H1 (cell line): ENCODE data around the gene OXSR1. TPM values are rescaled to one million over a fixed set of nuclear protein-coding genes. Genes with fewer than 3 reads are reported as not detected.

ENCODE experiments used
- CTCF ChIA-PET: fragments of 300-600 bp; sonication (Branson Sonifier 250); formaldehyde crosslinking; loops from one replicate; lab custom pipeline; 2021; ENCODE audit not compliant: partially characterized antibody; lab: Charles Lee
- POLR2A ChIA-PET: fragments of 300-600 bp; sonication (Branson Sonifier 250); formaldehyde crosslinking; loops from one replicate; lab custom pipeline; 2021; ENCODE audit warnings: inconsistent platforms; ENCODE audit not compliant: partially characterized antibody; lab: Charles Lee
- DNase-seq, 2 experiments: peaks; one replicate each; pipeline versions ENCODE4 v3.0.0 to v3.0.0-alpha.2; 2010 to 2022; ENCODE audit warnings: low spot score in 2 of 2, low read depth in 1 of 2, mixed read lengths in 1 of 2
- FAIRE-seq: peaks from 2 replicates; lab custom pipeline; 2011; peaks lifted over from hg19 to GRCh38; lab: Jason Lieb, UNC
- H2AFZ ChIP-seq: 2 replicates; pipeline ENCODE4 v1.8.1; 2012; ENCODE audit warnings: low read length, inconsistent platforms
- H2AK5ac ChIP-seq: 2 replicates; pipeline ENCODE4 v1.6.1; 2013; ENCODE audit warnings: low read depth, low read length
- H2BK120ac ChIP-seq: replicated peaks from 2 replicates; pipeline ENCODE3; 2013; ENCODE audit warnings: low read depth, low read length, inconsistent platforms
- H2BK12ac ChIP-seq: 2 replicates; pipeline ENCODE4 v1.6.1; 2013; ENCODE audit warnings: low read depth, low read length
- H2BK15ac ChIP-seq: 2 replicates; pipeline ENCODE4 v1.6.1; 2013; ENCODE audit warnings: low read length
- H2BK20ac ChIP-seq: 2 replicates; pipeline ENCODE4 v1.6.1; 2013; ENCODE audit warnings: low read length
- H2BK5ac ChIP-seq: 2 replicates; pipeline ENCODE4 v1.6.1; 2013; ENCODE audit warnings: low read depth, low read length
- H3K14ac ChIP-seq: 2 replicates; pipeline ENCODE4 v1.6.1; 2013; ENCODE audit warnings: inconsistent platforms; ENCODE audit not compliant: insufficient read length
- H3K18ac ChIP-seq: 2 replicates; pipeline ENCODE4 v1.6.1; 2013; ENCODE audit warnings: low read length; ENCODE audit errors: extremely low read depth
- H3K23ac ChIP-seq: 2 replicates; pipeline ENCODE4 v1.6.1; 2013; ENCODE audit warnings: inconsistent platforms; ENCODE audit not compliant: insufficient read length
- H3K23me2 ChIP-seq: 2 replicates; pipeline ENCODE4 v1.6.1; 2013; ENCODE audit warnings: low read depth, low read length
- H3K27ac ChIP-seq: 2 replicates; pipeline ENCODE4 v1.6.1; 2011; ENCODE audit warnings: low read depth, low read length, inconsistent platforms
- H3K27me3 ChIP-seq, 4 experiments: replicated peaks in 1 of 4; 1 replicate in 1 of 4; 2 replicates in 3 of 4; pipeline versions ENCODE4 v1.6.1 to v1.8.1; 2011 to 2013; ENCODE audit warnings: low read length in 3 of 4, mild to moderate bottlenecking in 3 of 4, inconsistent platforms in 2 of 4, mixed read lengths in 2 of 4, moderate library complexity in 1 of 4; ENCODE audit not compliant: control insufficient read depth in 3 of 4, insufficient read depth in 3 of 4; ENCODE audit errors: extremely low read depth in 1 of 4
- H3K36me3 ChIP-seq, 4 experiments: 2 replicates each; pipeline versions ENCODE4 v1.6.1 to v1.8.1; 2011 to 2013; ENCODE audit warnings: mild to moderate bottlenecking in 4 of 4, low read length in 3 of 4, moderate library complexity in 2 of 4, control low read depth in 1 of 4, inconsistent platforms in 1 of 4; ENCODE audit not compliant: insufficient read depth in 4 of 4, control insufficient read depth in 2 of 4
- H3K4ac ChIP-seq: replicated peaks from 2 replicates; pipeline ENCODE3; 2013; ENCODE audit warnings: low read length, low read depth, mixed read lengths, inconsistent platforms; ENCODE audit not compliant: insufficient read length
- H3K4me1 ChIP-seq, 4 experiments: replicated peaks in 1 of 4; 1 replicate in 1 of 4; 2 replicates in 3 of 4; pipeline versions ENCODE4 v1.6.1 to v1.8.1; 2011 to 2013; ENCODE audit warnings: low read length in 3 of 4, inconsistent platforms in 2 of 4, mixed read lengths in 1 of 4; ENCODE audit not compliant: insufficient read depth in 4 of 4, control insufficient read depth in 3 of 4
- H3K4me2 ChIP-seq, 2 experiments: 2 replicates each; pipeline versions ENCODE4 v1.6.1 to v1.8.1; 2011 to 2013; ENCODE audit warnings: low read depth in 2 of 2, low read length in 2 of 2, control low read depth in 1 of 2, inconsistent platforms in 1 of 2, mild to moderate bottlenecking in 1 of 2; ENCODE audit not compliant: insufficient read depth in 1 of 2
- H3K4me3 ChIP-seq, 4 experiments: fragments of 200-600, 300-600 bp in 1 of 4; sonication (generic), shearing (Covaris generic), sonication (Bioruptor Twin) in 1 of 4; 2 replicates each; pipeline versions ENCODE4 v1.5.1 to v1.8.1; 2011 to 2016; ENCODE audit warnings: low read length in 4 of 4, low read depth in 3 of 4, control low read depth in 2 of 4, inconsistent platforms in 2 of 4, mild to moderate bottlenecking in 2 of 4, mixed read lengths in 1 of 4, moderate library complexity in 1 of 4; ENCODE audit not compliant: insufficient read depth in 2 of 4; ENCODE audit errors: extremely low read depth in 1 of 4
- H3K56ac ChIP-seq: replicated peaks from 2 replicates; pipeline ENCODE3; 2013; ENCODE audit warnings: low read depth, mild to moderate bottlenecking, mixed read lengths, low read length, inconsistent platforms; ENCODE audit not compliant: insufficient read length
- H3K79me1 ChIP-seq: 2 replicates; pipeline ENCODE4 v1.6.1; 2013; ENCODE audit warnings: low read depth, low read length, control low read depth
- H3K79me2 ChIP-seq, 2 experiments: 2 replicates each; pipeline versions ENCODE4 v1.6.1 to v1.8.1; 2012 to 2013; ENCODE audit warnings: low read length in 2 of 2, mild to moderate bottlenecking in 2 of 2, inconsistent platforms in 1 of 2; ENCODE audit not compliant: insufficient read depth in 2 of 2, control insufficient read depth in 1 of 2
- H3K9ac ChIP-seq, 4 experiments: replicated peaks in 1 of 4; 1 replicate in 1 of 4; 2 replicates in 3 of 4; pipeline versions ENCODE4 v1.6.1 to v1.8.1; 2011 to 2013; ENCODE audit warnings: low read depth in 3 of 4, low read length in 3 of 4, control low read depth in 2 of 4, mild to moderate bottlenecking in 2 of 4, moderate library complexity in 2 of 4, inconsistent platforms in 1 of 4; ENCODE audit errors: extremely low read depth in 1 of 4
- H3K9me3 ChIP-seq, 2 experiments: 2 replicates each; pipeline versions ENCODE4 v1.6.1 to v1.8.1; 2012 to 2013; ENCODE audit warnings: mild to moderate bottlenecking in 2 of 2, moderate library complexity in 2 of 2, control low read depth in 1 of 2, inconsistent platforms in 1 of 2, low read depth in 1 of 2, low read length in 1 of 2, mixed read lengths in 1 of 2; ENCODE audit not compliant: insufficient read depth in 2 of 2
- H4K20me1 ChIP-seq, 2 experiments: replicated peaks in 1 of 2; 2 replicates each; pipeline versions ENCODE3 to v1.8.1; 2011 to 2013; ENCODE audit warnings: inconsistent platforms in 2 of 2, low read length in 2 of 2, mild to moderate bottlenecking in 1 of 2; ENCODE audit not compliant: insufficient read depth in 2 of 2, control insufficient read depth in 1 of 2
- H4K5ac ChIP-seq: 2 replicates; pipeline ENCODE4 v1.6.1; 2013; ENCODE audit warnings: low read length, low read depth, mixed read lengths, inconsistent platforms; ENCODE audit not compliant: insufficient read length
- H4K8ac ChIP-seq: 2 replicates; pipeline ENCODE4 v1.8.0; 2013; ENCODE audit warnings: mild to moderate bottlenecking, moderate library complexity, low read length, inconsistent platforms; ENCODE audit not compliant: insufficient read depth; ENCODE audit errors: extremely low read depth
- H4K91ac ChIP-seq: replicated peaks from 2 replicates; pipeline ENCODE3; 2013; ENCODE audit warnings: low read length, mixed read lengths, inconsistent platforms; ENCODE audit not compliant: insufficient read length
- CHD2 ChIP-seq: IDR thresholded peaks from 2 replicates; pipeline ENCODE4 v1.6.1; 2012; ENCODE audit warnings: low read length, improper control_type of control experiment
- E2F6 ChIP-seq: IDR thresholded peaks from 2 replicates; pipeline ENCODE4 v1.6.1; 2012; ENCODE audit warnings: inconsistent platforms
- KDM4A ChIP-seq: IDR thresholded peaks from one replicate; pipeline ENCODE4 v1.7.1; 2012; ENCODE audit warnings: low read depth, mild to moderate bottlenecking, moderate library complexity, low read length, inconsistent platforms; ENCODE audit not compliant: severe bottlenecking
- SIRT6 ChIP-seq: IDR thresholded peaks from one replicate; pipeline ENCODE4 v1.7.1; 2012; ENCODE audit warnings: low read length, inconsistent platforms
- SP4 ChIP-seq: IDR thresholded peaks from 2 replicates; pipeline ENCODE4 v1.6.1; 2012; ENCODE audit warnings: low read length, inconsistent platforms
- WGBS, 2 experiments: shearing (Covaris generic) in 1 of 2; methylation state at CpG; one replicate each; pipeline versions ENCODE4 v1.1.6 to v1.1.7; 2013 to 2015; ENCODE audit warnings: low lambda C conversion rate in 2 of 2, mixed read lengths in 2 of 2, inconsistent platforms in 1 of 2, low coverage in 1 of 2, missing lambda C conversion rate in 1 of 2; ENCODE audit not compliant: insufficient replicate concordance in 2 of 2, insufficient coverage in 1 of 2, insufficient read length in 1 of 2; ENCODE audit errors: extremely low coverage in 1 of 2, missing lambda C conversion rate in 1 of 2; 5-methylcytosine and 5-hydroxymethylcytosine counted together
- polyA plus RNA-seq, 7 experiments: library from polyadenylated mRNA; depleted of rRNA in 3 of 7; stranded (reverse) in 5 of 7; unstranded in 2 of 7; fragments of >200 nt in 5 of 7; fragments of 200-250 nt in 2 of 7; gene quantifications; 1 replicate in 5 of 7; 2 replicates in 1 of 7; 4 replicates in 1 of 7; pipeline versions ENCODE4 v1.2.1 to v1.2.3, GENCODE V29; 2011 to 2013; ENCODE audit warnings: missing spikeins in 2 of 7, mixed read lengths in 2 of 7
- total RNA-seq: library from RNA; stranded (reverse); fragmentation: NEBNext Ultra II Directional; extraction: Animal tissue kit (Norgen Biotek cat#: 25700); gene quantifications from 2 replicates; pipeline ENCODE4 v1.2.1, GENCODE V29; 2021

OXSR1 gene
- total and polyA plus RNA-seq, 2 of the 8 experiments (the other 6 are each of a cell fraction or from before 2014, with no cell fraction given) = 25.1 to 47.0 TPM

- no peak overlapping the region for H2BK12ac ChIP-seq
- H2BK120ac ChIP-seq = no peak overlapping the region
- no peak overlapping the region for H4K5ac ChIP-seq
- no peak overlapping the region for H2BK20ac ChIP-seq
- no peak overlapping the region for H3K4ac ChIP-seq
- DNase-seq = no peak
- H2AFZ ChIP-seq = no peak overlapping the region
- no peak overlapping the region for H2BK5ac ChIP-seq
- H3K14ac ChIP-seq = no peak overlapping the region
- no peak overlapping the region for H4K8ac ChIP-seq
- no peak overlapping the region for H3K4me3 ChIP-seq
- no peaks in the 10 kb centered on the region for H3K79me1 ChIP-seq
- POLR2A ChIA-PET = no interaction called here
- no peak overlapping the region for H3K56ac ChIP-seq
- H3K18ac ChIP-seq = no peak overlapping the region
- 88% methylated on average over 1 of the region's 1 CpG; no CpG with 5 or more reads in 1 of the 2 experiments for WGBS, 2 experiments
- H3K23me2 ChIP-seq = no peaks in the 10 kb centered on the region
- no peak overlapping the region for H3K4me2 ChIP-seq
- peaks cover 0 to 34% (median 7%) of the 10 kb centered on the region in 4 experiments; a peak in 4 of 8 replicates for H3K36me3 ChIP-seq
- H3K27ac ChIP-seq = no peak overlapping the region
- no peak for TF ChIP-seq SIRT6
- TF ChIP-seq E2F6 = no peak
- TF ChIP-seq KDM4A = no peak
- no peak for TF ChIP-seq SP4
- no peak for TF ChIP-seq CHD2
- no peak overlapping the region for H3K9ac ChIP-seq
- peaks cover 0 to 12% of the 10 kb centered on the region in 2 experiments; a peak in 2 of 4 replicates for H3K79me2 ChIP-seq
- CTCF ChIA-PET = no interaction called here
- no peak for FAIRE-seq
- H4K20me1 ChIP-seq = peaks cover 0 to 4% of the 10 kb centered on the region in 2 experiments
- H4K91ac ChIP-seq = no peak overlapping the region
- H3K9me3 ChIP-seq = no peaks in the 10 kb centered on the region
- no peaks in the 10 kb centered on the region for H3K4me1 ChIP-seq
- no peaks in the 10 kb centered on the region for H3K27me3 ChIP-seq
- H2BK15ac ChIP-seq = no peak overlapping the region
- H3K23ac ChIP-seq = no peak overlapping the region
- no peak overlapping the region for H2AK5ac ChIP-seq
Measured at GRCh38 chr3:38186781-38187180, 21.4 kb downstream of the OXSR1 start.
